ENCODE measurements around the gene TLE6.

TLE6 gene

DNA sequence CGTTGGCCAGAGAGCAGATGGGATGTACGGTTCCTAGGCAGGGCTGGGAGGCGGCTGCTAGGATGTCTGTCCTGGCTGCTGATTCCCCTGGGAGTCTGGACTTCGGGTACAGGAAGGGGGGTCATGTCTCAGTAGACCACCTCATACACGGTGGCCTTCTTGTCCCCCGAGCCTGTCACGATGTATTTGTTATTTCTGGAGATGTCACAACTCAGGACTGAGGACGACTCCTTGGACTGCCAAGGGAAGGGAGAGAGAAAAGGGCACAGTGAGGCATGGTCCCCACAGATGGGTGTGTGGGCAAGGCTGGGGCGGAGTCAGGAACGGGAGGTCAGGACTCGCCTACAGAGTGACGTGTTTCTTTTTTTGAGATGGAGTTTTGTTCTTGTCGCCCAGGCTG lies 20.4 kb downstream of the TLE6 start:
- Histone ChIP-seq H3K79me2 (ENCODE audit: low read length) (no peaks in the 10 kb centered on the region), H3K4me1 (ENCODE audit: low read length) (no peaks in the 10 kb centered on the region), H3K4me2 (ENCODE audit: low read depth, low read length) (no peak overlapping the region)

DNA sequence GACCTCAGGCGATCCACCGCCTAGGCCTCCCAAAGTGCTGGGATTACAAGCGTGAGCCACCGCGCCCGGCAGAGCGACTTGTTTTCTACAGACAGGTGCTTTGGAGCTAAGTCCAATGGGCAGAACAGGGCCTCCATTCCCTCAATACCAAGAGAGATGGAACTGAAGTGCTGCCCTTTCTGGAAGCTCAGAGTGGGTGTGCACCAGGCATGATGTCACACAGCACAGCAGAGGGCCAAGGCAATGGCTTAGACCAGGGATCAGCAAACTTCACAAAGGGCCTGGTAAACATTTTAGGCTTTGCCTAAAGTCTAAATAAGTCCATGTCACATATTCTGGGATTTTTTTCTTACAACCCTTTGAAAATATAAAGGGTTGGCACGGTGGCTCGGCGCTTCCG lies 21.3 kb downstream of the TLE6 start:
- Histone ChIP-seq H2AFZ (ENCODE audit: low read length) (no peak overlapping the region), H3K79me2 (ENCODE audit: low read length) (no peaks in the 10 kb centered on the region), H3K27ac (ENCODE audit: low read length) (no peak overlapping the region), H3F3A (ENCODE audit: insufficient read depth, low read length) (no peaks in the 10 kb centered on the region), H3K4me3 (ENCODE audit: low read length) (no peak overlapping the region), H4K20me1 (ENCODE audit: insufficient read depth, low read length) (no peaks in the 10 kb centered on the region), H3K4me2 (ENCODE audit: low read depth, low read length) (no peak overlapping the region), H3K36me3 (replicated peaks; ENCODE audit: insufficient read depth, low read length) (no peaks in the 10 kb centered on the region), H3K9me3 (replicated peaks; ENCODE audit: insufficient read depth, low read length) (no peaks in the 10 kb centered on the region), H3K9ac (ENCODE audit: low read length) (no peak overlapping the region), H3K4me1 (ENCODE audit: low read length) (no peaks in the 10 kb centered on the region), H3K9me2 (replicated peaks; ENCODE audit: insufficient read depth, low read length) (no peaks in the 10 kb centered on the region), H3K27me3 (replicated peaks; ENCODE audit: insufficient read depth, low read length) (peaks cover 73% of the 10 kb centered on the region)
- DNase-seq = no peak
- TF ChIP-seq EZH2phosphoT487 (IDR thresholded peaks at IDR 0.05; ENCODE audit: low read length) (no peak), EZH2 (optimal IDR thresholded peaks at IDR 0.05; ENCODE audit: low read depth, low read length) (no peak)
- TF ChIP-seq, protein P1, sequence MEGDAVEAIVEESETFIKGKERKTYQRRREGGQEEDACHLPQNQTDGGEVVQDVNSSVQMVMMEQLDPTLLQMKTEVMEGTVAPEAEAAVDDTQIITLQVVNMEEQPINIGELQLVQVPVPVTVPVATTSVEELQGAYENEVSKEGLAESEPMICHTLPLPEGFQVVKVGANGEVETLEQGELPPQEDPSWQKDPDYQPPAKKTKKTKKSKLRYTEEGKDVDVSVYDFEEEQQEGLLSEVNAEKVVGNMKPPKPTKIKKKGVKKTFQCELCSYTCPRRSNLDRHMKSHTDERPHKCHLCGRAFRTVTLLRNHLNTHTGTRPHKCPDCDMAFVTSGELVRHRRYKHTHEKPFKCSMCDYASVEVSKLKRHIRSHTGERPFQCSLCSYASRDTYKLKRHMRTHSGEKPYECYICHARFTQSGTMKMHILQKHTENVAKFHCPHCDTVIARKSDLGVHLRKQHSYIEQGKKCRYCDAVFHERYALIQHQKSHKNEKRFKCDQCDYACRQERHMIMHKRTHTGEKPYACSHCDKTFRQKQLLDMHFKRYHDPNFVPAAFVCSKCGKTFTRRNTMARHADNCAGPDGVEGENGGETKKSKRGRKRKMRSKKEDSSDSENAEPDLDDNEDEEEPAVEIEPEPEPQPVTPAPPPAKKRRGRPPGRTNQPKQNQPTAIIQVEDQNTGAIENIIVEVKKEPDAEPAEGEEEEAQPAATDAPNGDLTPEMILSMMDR (IDR thresholded peaks at IDR 0.05; ENCODE audit: low read length) = no peak

More for the DNA sequence above, 20.4 kb downstream of the TLE6 start:
- no peak overlapping the region for H3K27ac ChIP-seq (ENCODE audit: low read length)
- no peak overlapping the region for H3K9ac ChIP-seq (ENCODE audit: low read length)
- H3K9me2 ChIP-seq (replicated peaks; ENCODE audit: insufficient read depth, low read length) = no peaks in the 10 kb centered on the region
- H3K27me3 ChIP-seq (replicated peaks; ENCODE audit: insufficient read depth, low read length) = peaks cover 82% of the 10 kb centered on the region
- no peaks in the 10 kb centered on the region for H3F3A ChIP-seq (ENCODE audit: insufficient read depth, low read length)
- H4K20me1 ChIP-seq (ENCODE audit: insufficient read depth, low read length) = no peaks in the 10 kb centered on the region
- TF ChIP-seq EZH2 (optimal IDR thresholded peaks at IDR 0.05; ENCODE audit: low read depth, low read length) = no peak
- no peak for TF ChIP-seq EZH2phosphoT487 (IDR thresholded peaks at IDR 0.05; ENCODE audit: low read length)
- TF ChIP-seq, protein P1 (IDR thresholded peaks at IDR 0.05; ENCODE audit: low read length) = no peak
- H2AFZ ChIP-seq (ENCODE audit: low read length) = no peak overlapping the region
- no peak overlapping the region for H3K4me3 ChIP-seq (ENCODE audit: low read length)
- H3K36me3 ChIP-seq (replicated peaks; ENCODE audit: insufficient read depth, low read length) = no peaks in the 10 kb centered on the region
- H3K9me3 ChIP-seq (replicated peaks; ENCODE audit: insufficient read depth, low read length) = no peaks in the 10 kb centered on the region
- DNase-seq = no peak

DNA sequence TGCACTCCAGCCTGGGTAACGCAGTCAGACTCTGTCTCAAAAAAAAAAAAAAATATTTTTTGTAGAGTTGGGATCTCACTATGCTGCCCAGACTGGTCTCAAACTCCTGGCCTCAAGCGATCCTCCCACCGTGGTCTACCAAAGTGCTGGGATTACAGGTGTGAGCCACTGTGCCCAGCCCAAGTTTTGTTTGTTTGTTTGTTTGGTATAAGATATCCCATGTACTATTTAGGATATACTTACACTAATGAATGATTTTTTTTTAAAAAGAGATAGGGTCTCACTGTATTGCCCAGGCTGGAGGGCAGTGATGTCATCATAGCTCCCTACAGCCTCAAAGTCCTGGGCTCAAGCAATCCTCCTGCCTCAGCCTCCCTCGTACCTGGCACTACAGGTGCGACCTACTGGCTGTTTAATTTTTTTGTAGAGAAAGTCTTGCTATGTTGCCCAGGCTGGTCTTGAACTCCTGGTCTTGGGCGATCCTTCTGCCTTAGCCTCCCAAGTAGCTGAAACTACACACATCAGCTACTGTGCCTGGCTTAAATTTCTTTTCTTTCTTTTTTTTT lies 24.0 kb downstream of the TLE6 start:
- Histone ChIP-seq H3K27me3 (replicated peaks; ENCODE audit: insufficient read depth, low read length) (peaks cover 75% of the 10 kb centered on the region), H3K4me3 (ENCODE audit: low read length) (no peak overlapping the region), H3K9me3 (replicated peaks; ENCODE audit: insufficient read depth, low read length) (no peaks in the 10 kb centered on the region), H3K9me2 (replicated peaks; ENCODE audit: insufficient read depth, low read length) (no peaks in the 10 kb centered on the region), H4K20me1 (ENCODE audit: insufficient read depth, low read length) (no peaks in the 10 kb centered on the region), H3K9ac (ENCODE audit: low read length) (no peak overlapping the region), H3K79me2 (ENCODE audit: low read length) (no peaks in the 10 kb centered on the region), H2AFZ (ENCODE audit: low read length) (no peak overlapping the region), H3K36me3 (replicated peaks; ENCODE audit: insufficient read depth, low read length) (no peaks in the 10 kb centered on the region), H3K27ac (ENCODE audit: low read length) (no peak overlapping the region), H3K4me1 (ENCODE audit: low read length) (no peaks in the 10 kb centered on the region), H3F3A (ENCODE audit: insufficient read depth, low read length) (no peaks in the 10 kb centered on the region), H3K4me2 (ENCODE audit: low read depth, low read length) (no peak overlapping the region)
- no peak for TF ChIP-seq EZH2 (optimal IDR thresholded peaks at IDR 0.05; ENCODE audit: low read depth, low read length)
- TF ChIP-seq EZH2phosphoT487 (IDR thresholded peaks at IDR 0.05; ENCODE audit: low read length) = no peak
- TF ChIP-seq, protein P1 (IDR thresholded peaks at IDR 0.05; ENCODE audit: low read length) = no peak
- DNase-seq = no peak
